SK-N-SH treated with all-trans-retinoic acid at 6 μM for 48 hours (cell line): ENCODE results near the gene RPS4Y2.

Experiments
- ATAC-seq: fragments of 200-7000 bp; cut with Tn5 transposase; 3 replicates; pipeline ENCODE4 v1.9.1; 2020; ENCODE audit warnings: mild to moderate bottlenecking, moderate library complexity
- ARNTL ChIP-seq: fragments of 450-650 bp; formaldehyde crosslinking; IDR thresholded peaks from 2 replicates; pipeline ENCODE4 v1.5.0; 2020; ENCODE audit warnings: low read depth, mild to moderate bottlenecking, moderate library complexity, borderline replicate concordance
- BACH2 ChIP-seq: fragments of 250-450 bp; sonication (Bioruptor Pico); IDR thresholded peaks from 2 replicates; pipeline ENCODE4 v1.9.0; 2021; ENCODE audit warnings: mild to moderate bottlenecking, borderline replicate concordance
- CREB5 ChIP-seq: fragments of 250-450 bp; sonication (Bioruptor Pico); IDR thresholded peaks from 2 replicates; pipeline ENCODE4 v1.5.1; 2020; ENCODE audit warnings: low read depth, mild to moderate bottlenecking, moderate library complexity
- CSDC2 ChIP-seq: fragments of 250-450 bp; sonication (Bioruptor Pico); IDR thresholded peaks from 2 replicates; pipeline ENCODE4 v1.5.0; 2020; ENCODE audit warnings: mild to moderate bottlenecking, moderate library complexity
- CSRNP3 ChIP-seq: fragments of 250-450 bp; sonication (Bioruptor Pico); IDR thresholded peaks from 2 replicates; pipeline ENCODE4 v1.5.1; 2021; ENCODE audit warnings: mild to moderate bottlenecking, moderate library complexity
- ESRRG ChIP-seq: fragments of 250-450 bp; sonication (Bioruptor Pico); IDR thresholded peaks from 2 replicates; pipeline ENCODE4 v1.6.1; 2021; ENCODE audit warnings: mild to moderate bottlenecking
- GLIS3 ChIP-seq: fragments of 250-450 bp; sonication (Bioruptor Pico); IDR thresholded peaks from 2 replicates; pipeline ENCODE4 v1.5.0; 2020; ENCODE audit warnings: mild to moderate bottlenecking, moderate library complexity
- ISL1 ChIP-seq: fragments of 250-450 bp; sonication (Bioruptor Pico); IDR thresholded peaks from 2 replicates; pipeline ENCODE4 v2.1.2; 2022; ENCODE audit warnings: mild to moderate bottlenecking, moderate library complexity
- PATZ1 ChIP-seq: fragments of 250-450 bp; sonication (Bioruptor Pico); IDR thresholded peaks from 2 replicates; pipeline ENCODE4 v1.8.0; 2020; ENCODE audit warnings: mild to moderate bottlenecking, moderate library complexity, borderline replicate concordance
- POU6F1 ChIP-seq: fragments of 250-450 bp; sonication (Bioruptor Pico); IDR thresholded peaks from 2 replicates; pipeline ENCODE4 v1.8.0; 2021; ENCODE audit warnings: low read depth, mild to moderate bottlenecking, moderate library complexity, borderline replicate concordance
- PPARA ChIP-seq: fragments of 250-450 bp; sonication (Bioruptor Pico); IDR thresholded peaks from 2 replicates; pipeline ENCODE4 v1.5.0; 2020; ENCODE audit warnings: mild to moderate bottlenecking, borderline replicate concordance
- RARB ChIP-seq: fragments of 250-450 bp; sonication (Bioruptor Pico); IDR thresholded peaks from 2 replicates; pipeline ENCODE4 v1.8.0; 2021; ENCODE audit warnings: mild to moderate bottlenecking, moderate library complexity
- SNAI2 ChIP-seq: fragments of 250-450 bp; sonication (Bioruptor Pico); IDR thresholded peaks from 2 replicates; pipeline ENCODE4 v1.5.0; 2020; ENCODE audit warnings: mild to moderate bottlenecking, moderate library complexity
- TCF4 ChIP-seq: fragments of 250-450 bp; sonication (Bioruptor Pico); IDR thresholded peaks from 2 replicates; pipeline ENCODE4 v1.8.0; 2021; ENCODE audit warnings: mild to moderate bottlenecking, moderate library complexity, borderline replicate concordance
- TOX ChIP-seq: fragments of 250-450 bp; sonication (Bioruptor Pico); IDR thresholded peaks from 2 replicates; pipeline ENCODE4 v1.8.0; 2021; ENCODE audit warnings: mild to moderate bottlenecking, moderate library complexity, borderline replicate concordance
- ZC3H10 ChIP-seq: fragments of 250-450 bp; sonication (Bioruptor Pico); IDR thresholded peaks from 2 replicates; pipeline ENCODE4 v1.5.1; 2021; ENCODE audit warnings: mild to moderate bottlenecking, moderate library complexity
- ZFP3 ChIP-seq: fragments of 250-450 bp; sonication (Bioruptor Pico); IDR thresholded peaks from 2 replicates; pipeline ENCODE4 v1.5.0; 2020; ENCODE audit warnings: mild to moderate bottlenecking, moderate library complexity
- ZFP30 ChIP-seq: fragments of 450-650 bp; formaldehyde crosslinking; IDR thresholded peaks from 2 replicates; pipeline ENCODE4 v1.5.0; 2022; ENCODE audit warnings: mild to moderate bottlenecking, moderate library complexity
- ZNF565 ChIP-seq: fragments of 450-650 bp; formaldehyde crosslinking; conservative IDR thresholded peaks from 2 replicates; pipeline ENCODE4 v1.5.0; 2020; ENCODE audit warnings: low read depth, mild to moderate bottlenecking, moderate library complexity
- ZNF70 ChIP-seq: fragments of 450-650 bp; formaldehyde crosslinking; IDR thresholded peaks from 2 replicates; pipeline ENCODE4 v1.5.0; 2020; ENCODE audit warnings: mild to moderate bottlenecking, moderate library complexity
- ZNF8 ChIP-seq: fragments of 450-650 bp; formaldehyde crosslinking; IDR thresholded peaks from 2 replicates; pipeline ENCODE4 v1.5.0; 2020; ENCODE audit warnings: mild to moderate bottlenecking, moderate library complexity

Gene RPS4Y2

GRCh38 chrY:20798351-20799049 lies 42.6 kb downstream of the RPS4Y2 start:
- no peak for TF ChIP-seq ZC3H10
- TF ChIP-seq ESRRG = no peak
- TF ChIP-seq ISL1 (CRISPR knock-in tag) = no peak
- TF ChIP-seq PPARA = no peak
- TF ChIP-seq ZNF70 (CRISPR knock-in tag) = no peak
- no peak for TF ChIP-seq GLIS3 (CRISPR knock-in tag)
- TF ChIP-seq ZFP3 (CRISPR knock-in tag) = no peak
- no peak for TF ChIP-seq TOX (CRISPR knock-in tag)
- TF ChIP-seq CSRNP3 (CRISPR knock-in tag) = no peak
- TF ChIP-seq TCF4 (CRISPR knock-in tag) = no peak
- TF ChIP-seq CSDC2 = no peak
- TF ChIP-seq ARNTL (CRISPR knock-in tag) = no peak
- no peak for TF ChIP-seq ZFP30 (CRISPR knock-in tag)
- TF ChIP-seq BACH2 (CRISPR knock-in tag) = no peak
- no peak for TF ChIP-seq ZNF565 (CRISPR knock-in tag)
- no peak for TF ChIP-seq PATZ1
- TF ChIP-seq CREB5 (CRISPR knock-in tag) = no peak
- ATAC-seq = no peak

GRCh38 chrY:20802659-20803058 lies 46.8 kb downstream of the RPS4Y2 start:
- no peak for ATAC-seq
- no peak for TF ChIP-seq ZFP3 (CRISPR knock-in tag)
- no peak for TF ChIP-seq BACH2 (CRISPR knock-in tag)
- no peak for TF ChIP-seq PPARA
- TF ChIP-seq ZNF565 (CRISPR knock-in tag) = no peak
- no peak for TF ChIP-seq CSDC2
- no peak for TF ChIP-seq POU6F1 (CRISPR knock-in tag)
- TF ChIP-seq ARNTL (CRISPR knock-in tag) = no peak
- TF ChIP-seq ESRRG = no peak
- TF ChIP-seq CSRNP3 (CRISPR knock-in tag) = no peak
- no peak for TF ChIP-seq ZNF8 (CRISPR knock-in tag)
- no peak for TF ChIP-seq RARB (CRISPR knock-in tag)
- no peak for TF ChIP-seq ZC3H10
- TF ChIP-seq TOX (CRISPR knock-in tag) = no peak
- TF ChIP-seq ZFP30 (CRISPR knock-in tag) = no peak

GRCh38 chrY:20806243-20806642 lies 50.3 kb downstream of the RPS4Y2 start:
- ATAC-seq = no peak
- TF ChIP-seq CREB5 (CRISPR knock-in tag) (no peak), CSRNP3 (CRISPR knock-in tag) (no peak), ZNF70 (CRISPR knock-in tag) (no peak), ZC3H10 (no peak), GLIS3 (CRISPR knock-in tag) (no peak), ZFP3 (CRISPR knock-in tag) (no peak), ZFP30 (CRISPR knock-in tag) (no peak), RARB (CRISPR knock-in tag) (no peak), POU6F1 (CRISPR knock-in tag) (no peak), SNAI2 (no peak), ZNF8 (CRISPR knock-in tag) (no peak), BACH2 (CRISPR knock-in tag) (no peak), TCF4 (CRISPR knock-in tag) (no peak)
